DMS114 treated with DMSO at 0.1 percent for 48 hours (cell line): Measurements from ENCODE around the gene MPZ.
"Not testable (repeated sequence)": the region's sequence is repeated elsewhere in the genome, so short reads cannot be mapped to it uniquely, and the experiment has no call there.

Experiments used
- DNase-seq: peaks from one replicate; lab custom pipeline; 2025; ENCODE audit not compliant: unreplicated experiment; lab: John Stamatoyannopoulos, UW

Gene MPZ

GRCh38 chr1:161309868-161310267, at the start of gene MPZ:
TSS of gene MPZ (minus strand) at chr1:161309968. CDS start at chr1:161309905, 63 bp downstream.
- DNase-seq, result no peak

GRCh38 chr1:161359291-161359690, 49.5 kb upstream of the MPZ start:
- DNase-seq, result no peak

GRCh38 chr1:161357073-161357472, 47.3 kb upstream of the MPZ start:
- no peak for DNase-seq

- no peak for DNase-seq
These were observed 41.7 kb upstream of the MPZ start for GRCh38 chr1:161351482-161351881.

- DNase-seq, result no peak
These were observed 40.9 kb upstream of the MPZ start for GRCh38 chr1:161350671-161351070.

GRCh38 chr1:161342821-161343220, 33.1 kb upstream of the MPZ start:
- DNase-seq, result no peak

GRCh38 chr1:161342177-161342576, 32.4 kb upstream of the MPZ start:
- no peak for DNase-seq

- no peak for DNase-seq
These were observed 26.0 kb upstream of the MPZ start for GRCh38 chr1:161335796-161336195.

- no peak for DNase-seq
These were observed 23.4 kb upstream of the MPZ start for GRCh38 chr1:161333166-161333565.

GRCh38 chr1:161330346-161330745, 20.6 kb upstream of the MPZ start:
- DNase-seq, result no peak

- DNase-seq, result no peak
These were observed 14.3 kb upstream of the MPZ start for GRCh38 chr1:161324020-161324419.

GRCh38 chr1:161315841-161316674, 6.3 kb upstream of the MPZ start:
- not testable (repeated sequence) for DNase-seq

- DNase-seq, result peak; percentile 93
These were observed 4.6 kb upstream of the MPZ start, which contains the start of gene SDHC for GRCh38 chr1:161314201-161314981. TSS of gene SDHC (plus strand) at chr1:161314381. CDS start at chr1:161314406, 25 bp downstream.

- DNase-seq, result no peak
These were observed 3.9 kb upstream of the MPZ start for GRCh38 chr1:161313554-161314200.

GRCh38 chr1:161311595-161312181, 1.9 kb upstream of the MPZ start:
- no peak for DNase-seq

- no peak for DNase-seq
These were observed 1.7 kb downstream of the MPZ start for GRCh38 chr1:161307892-161308638.

- DNase-seq, result no peak
These were observed 2.5 kb downstream of the MPZ start for GRCh38 chr1:161307230-161307768.

GRCh38 chr1:161305867-161306519, 3.8 kb downstream of the MPZ start:
- no peak for DNase-seq
